ENCODE data around the gene C10orf105. TPM values are rescaled to one million over a fixed set of nuclear protein-coding genes. Genes with fewer than 3 reads are reported as not detected.

C10orf105 gene
- total RNA-seq, 4 donors from 2014 or later: 0.06 to 0.17 (median 0.11) TPM; not detected in 1

DNA sequence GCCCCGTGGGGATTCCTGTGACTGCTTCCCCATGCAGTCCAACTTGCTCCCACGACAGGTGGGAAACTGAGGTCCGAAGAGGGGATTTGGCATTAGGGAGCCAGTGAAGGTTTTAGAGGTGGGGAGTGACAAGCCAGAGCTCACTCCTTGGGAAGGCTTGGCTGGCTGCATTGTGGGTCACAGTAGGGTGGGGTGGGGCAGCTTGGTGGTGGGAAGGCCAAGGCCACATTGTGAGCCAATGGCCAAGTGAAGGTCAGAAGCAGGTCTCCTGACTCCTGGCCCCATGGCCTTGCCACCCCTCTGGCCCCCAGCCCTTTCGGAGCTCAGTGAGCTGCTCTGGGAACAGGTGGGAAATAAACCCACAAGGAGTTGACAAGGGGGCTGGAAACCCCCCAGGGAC is 2.5 kb downstream of the C10orf105 start:
- Histone ChIP-seq H3K27me3 (no peaks in the 10 kb centered on the region), H3K9me3 (no peaks in the 10 kb centered on the region), H3K36me3 (no peaks in the 10 kb centered on the region), H3K4me1 (peaks cover 67 to 77% (median 74%) of the 10 kb centered on the region in 4 donors), H3K4me3 (no peak overlapping the region), H3K27ac (replicated peaks in 1 of 4) (peak overlapping the region; percentile 32 to 64 (median 46))
- intact Hi-C loops (cut with DNase I): no loop called here
- no peak for DNase-seq (ENCODE audit: extremely low spot score)
- 84% methylated on average over 4 of the region's 4 CpGs for WGBS
- TF ChIP-seq POLR2A (IDR thresholded peaks at IDR 0.05; ENCODE audit: low read depth) (no peak), POLR2AphosphoS5 (IDR thresholded peaks at IDR 0.05) (no peak), EP300 (IDR thresholded peaks at IDR 0.05) (no peak)
- TF ChIP-seq, protein P1, sequence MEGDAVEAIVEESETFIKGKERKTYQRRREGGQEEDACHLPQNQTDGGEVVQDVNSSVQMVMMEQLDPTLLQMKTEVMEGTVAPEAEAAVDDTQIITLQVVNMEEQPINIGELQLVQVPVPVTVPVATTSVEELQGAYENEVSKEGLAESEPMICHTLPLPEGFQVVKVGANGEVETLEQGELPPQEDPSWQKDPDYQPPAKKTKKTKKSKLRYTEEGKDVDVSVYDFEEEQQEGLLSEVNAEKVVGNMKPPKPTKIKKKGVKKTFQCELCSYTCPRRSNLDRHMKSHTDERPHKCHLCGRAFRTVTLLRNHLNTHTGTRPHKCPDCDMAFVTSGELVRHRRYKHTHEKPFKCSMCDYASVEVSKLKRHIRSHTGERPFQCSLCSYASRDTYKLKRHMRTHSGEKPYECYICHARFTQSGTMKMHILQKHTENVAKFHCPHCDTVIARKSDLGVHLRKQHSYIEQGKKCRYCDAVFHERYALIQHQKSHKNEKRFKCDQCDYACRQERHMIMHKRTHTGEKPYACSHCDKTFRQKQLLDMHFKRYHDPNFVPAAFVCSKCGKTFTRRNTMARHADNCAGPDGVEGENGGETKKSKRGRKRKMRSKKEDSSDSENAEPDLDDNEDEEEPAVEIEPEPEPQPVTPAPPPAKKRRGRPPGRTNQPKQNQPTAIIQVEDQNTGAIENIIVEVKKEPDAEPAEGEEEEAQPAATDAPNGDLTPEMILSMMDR (IDR thresholded peaks at IDR 0.05): no peak

- H3K4me1 ChIP-seq: peaks cover 67 to 77% (median 74%) of the 10 kb centered on the region in 4 donors
- intact Hi-C loops (cut with DNase I): no loop called here
- TF ChIP-seq POLR2A (IDR thresholded peaks at IDR 0.05; ENCODE audit: low read depth) (no peak), EP300 (IDR thresholded peaks at IDR 0.05) (no peak), POLR2AphosphoS5 (IDR thresholded peaks at IDR 0.05) (no peak)
- TF ChIP-seq, protein P1 (IDR thresholded peaks at IDR 0.05): no peak
- no peaks in the 10 kb centered on the region for H3K27me3 ChIP-seq
- DNase-seq (ENCODE audit: extremely low spot score): no peak
- no peaks in the 10 kb centered on the region for H3K36me3 ChIP-seq
- WGBS: 88% methylated on average over 5 of the region's 5 CpGs
- peak overlapping the region in 2 of 4 donors; percentile 32 to 64 for H3K27ac ChIP-seq (replicated peaks in 1 of 4)
- no peak overlapping the region for H3K4me3 ChIP-seq
- no peaks in the 10 kb centered on the region for H3K9me3 ChIP-seq
These were observed 3.2 kb downstream of the C10orf105 start for GRCh38 chr10:71716426-71716825.

DNA sequence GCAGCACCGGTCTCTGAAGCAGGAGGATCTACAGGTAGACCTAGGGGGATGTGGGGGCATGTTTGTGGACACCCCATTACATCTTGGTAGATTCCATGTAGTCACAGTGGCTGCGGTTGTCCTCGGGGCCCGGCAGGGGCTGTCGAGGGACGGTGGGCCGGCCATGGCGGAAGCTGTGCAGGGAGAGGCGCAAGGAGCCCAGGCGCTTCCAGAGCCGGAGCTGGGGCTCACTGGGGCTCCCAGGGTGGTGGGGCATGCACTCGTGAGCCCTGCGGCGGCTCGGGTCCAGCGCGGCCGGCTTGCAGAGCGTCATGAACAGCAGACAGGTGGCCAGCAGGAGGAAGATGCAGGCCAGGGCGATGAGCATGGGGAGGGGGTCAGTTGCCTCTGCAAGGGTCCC is 3.7 kb downstream of the C10orf105 start:
- WGBS: 96% methylated on average over 18 of the region's 20 CpGs

DNA sequence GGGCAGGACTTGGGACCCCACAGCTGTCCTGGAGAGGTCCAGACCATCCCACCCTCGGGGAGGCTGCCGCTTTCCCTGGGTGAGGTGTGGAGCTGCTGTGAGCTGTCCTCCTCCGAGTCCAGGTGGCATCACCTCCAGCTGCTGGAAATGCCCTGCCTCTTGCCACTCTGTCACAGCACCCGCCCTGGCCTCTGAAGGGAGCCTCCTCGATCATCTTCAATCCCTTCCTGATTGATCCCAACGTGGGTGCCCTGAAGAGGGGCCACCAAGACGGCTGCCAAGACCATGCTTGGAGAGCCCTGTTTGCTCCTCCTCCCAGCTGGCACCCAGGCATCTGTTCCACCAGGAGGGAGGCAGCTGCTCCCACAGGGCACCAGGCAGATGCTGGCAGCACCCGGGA is 4.6 kb downstream of the C10orf105 start:
- H3K4me1 ChIP-seq: peaks cover 67 to 77% (median 74%) of the 10 kb centered on the region in 4 donors
- DNase-seq (ENCODE audit: extremely low spot score): no peak
- TF ChIP-seq, protein P1 (IDR thresholded peaks at IDR 0.05): no peak
- TF ChIP-seq POLR2A (IDR thresholded peaks at IDR 0.05; ENCODE audit: low read depth): no peak
- TF ChIP-seq POLR2AphosphoS5 (IDR thresholded peaks at IDR 0.05): no peak
- no peak for TF ChIP-seq EP300 (IDR thresholded peaks at IDR 0.05)
- H3K4me3 ChIP-seq: no peak overlapping the region
- H3K36me3 ChIP-seq: no peaks in the 10 kb centered on the region
- no peaks in the 10 kb centered on the region for H3K27me3 ChIP-seq
- H3K9me3 ChIP-seq: no peaks in the 10 kb centered on the region
- peak overlapping the region; percentile 88 to 93 (median 91) for H3K27ac ChIP-seq (replicated peaks in 1 of 4)
- 84% methylated on average over 6 of the region's 8 CpGs for WGBS
- intact Hi-C loops (cut with DNase I): no loop called here

More for the DNA sequence above, 3.7 kb downstream of the C10orf105 start:
- Histone ChIP-seq H3K27ac (replicated peaks in 1 of 4) (peak overlapping the region in 2 of 4 donors; percentile 92 to 93), H3K9me3 (no peaks in the 10 kb centered on the region), H3K4me1 (peaks cover 67 to 77% (median 74%) of the 10 kb centered on the region in 4 donors), H3K27me3 (no peaks in the 10 kb centered on the region), H3K36me3 (no peaks in the 10 kb centered on the region), H3K4me3 (no peak overlapping the region)
- TF ChIP-seq, protein P1 (IDR thresholded peaks at IDR 0.05): no peak
- TF ChIP-seq POLR2AphosphoS5 (IDR thresholded peaks at IDR 0.05): no peak
- TF ChIP-seq EP300 (IDR thresholded peaks at IDR 0.05): no peak
- TF ChIP-seq POLR2A (IDR thresholded peaks at IDR 0.05; ENCODE audit: low read depth): no peak
- DNase-seq (ENCODE audit: extremely low spot score): no peak
- intact Hi-C loops (cut with DNase I): no loop called here

DNA sequence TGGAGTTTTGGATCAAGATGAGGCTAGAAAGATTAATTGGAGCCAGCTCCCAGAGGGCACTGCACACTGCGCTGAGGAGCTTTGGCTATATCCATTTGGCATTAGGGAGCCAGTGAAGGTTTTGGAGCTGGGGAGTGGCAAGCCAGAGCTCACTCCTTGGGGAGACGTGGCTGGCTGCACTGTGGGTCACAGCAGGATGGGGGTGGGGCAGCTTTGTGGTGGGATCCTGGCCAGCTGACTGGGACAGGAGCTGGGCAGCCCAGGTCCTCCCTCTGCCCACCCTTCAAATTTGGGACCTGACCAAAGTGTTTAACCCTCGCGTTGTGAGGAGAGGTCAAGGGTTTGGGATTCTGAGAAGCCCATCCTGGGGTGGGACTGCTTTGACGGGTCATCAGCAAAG is 5.0 kb downstream of the C10orf105 start:
- Histone ChIP-seq H3K9me3 (no peaks in the 10 kb centered on the region), H3K4me1 (peaks cover 66 to 75% (median 73%) of the 10 kb centered on the region in 4 donors), H3K36me3 (no peaks in the 10 kb centered on the region), H3K27ac (replicated peaks in 1 of 4) (peak overlapping the region; percentile 88 to 93 (median 91)), H3K4me3 (no peak overlapping the region), H3K27me3 (no peaks in the 10 kb centered on the region)
- no peak for DNase-seq (ENCODE audit: extremely low spot score)
- 82% methylated on average over 2 of the region's 5 CpGs for WGBS
- TF ChIP-seq, protein P1 (IDR thresholded peaks at IDR 0.05): no peak
- TF ChIP-seq POLR2A (IDR thresholded peaks at IDR 0.05; ENCODE audit: low read depth) (no peak), EP300 (IDR thresholded peaks at IDR 0.05) (no peak), POLR2AphosphoS5 (IDR thresholded peaks at IDR 0.05) (no peak)
- intact Hi-C loops (cut with DNase I): loop anchor here (5.0 kb wide), 1 partner anchor 58 kb away; the partner anchor contains the start of gene VSIR

All from esophagus muscularis mucosa (tissue), 4 donors.